Colonic mucosa (tissue), 4 donors: ENCODE results near the gene PCSK5. TPM values are rescaled to one million over a fixed set of nuclear protein-coding genes. Genes with fewer than 3 reads are reported as not detected.

ENCODE experiments used
- DNase-seq: peaks from one replicate; pipeline ENCODE4 v3.0.0-alpha.2; 2020
- H3K27ac ChIP-seq: fragments of 200-600 bp; one replicate; pipeline ENCODE4 v1.8.0; 2021
- H3K27me3 ChIP-seq: fragments of 200-600 bp; one replicate; pipeline ENCODE4 v1.8.0; 2021
- H3K36me3 ChIP-seq: fragments of 200-600 bp; one replicate; pipeline ENCODE4 v1.8.0; 2021
- H3K4me1 ChIP-seq: fragments of 200-600 bp; one replicate; pipeline ENCODE4 v1.8.0; 2021; ENCODE audit warnings: mild to moderate bottlenecking
- H3K4me3 ChIP-seq: fragments of 200-600 bp; one replicate; pipeline ENCODE4 v1.8.0; 2021
- H3K9ac ChIP-seq, 2 donors: one replicate each; pipeline ENCODE4 v1.7.0; 2013; ENCODE audit warnings: control low read depth in 2 of 2, low read depth in 2 of 2, low read length in 2 of 2
- H3K9me3 ChIP-seq: fragments of 200-600 bp; one replicate; pipeline ENCODE4 v1.8.0; 2021
- intact Hi-C: fragments of 100-400 bp; cut with DNase I; formaldehyde crosslinking; loops from one replicate; pipeline ENCODE4 v1.14.1; 2022
- total RNA-seq, 2 donors: library from RNA; stranded (reverse); fragmentation: NEBNext Ultra II Directional in 1 of 2; extraction: Animal tissue kit (Norgen Biotek cat#: 25700) in 1 of 2; gene quantifications; one replicate each; pipeline ENCODE4 v1.2.1, GENCODE V29; 2021
- TF ChIP-seq, protein P1 (sequence below): fragments of 200-600 bp; IDR thresholded peaks from one replicate; pipeline ENCODE4 v1.8.0; 2022; ENCODE audit warnings: antibody characterized with exemption, mild to moderate bottlenecking
- donor health status: healthy.
- donor health status: DM: no; HTN: no; CAD: no.
- donor health status: DM: no; HTN: no; CAD: no.

The PCSK5 gene
- total RNA-seq, 2 donors from 2014 or later: 36.7 to 55.3 TPM

DNA sequence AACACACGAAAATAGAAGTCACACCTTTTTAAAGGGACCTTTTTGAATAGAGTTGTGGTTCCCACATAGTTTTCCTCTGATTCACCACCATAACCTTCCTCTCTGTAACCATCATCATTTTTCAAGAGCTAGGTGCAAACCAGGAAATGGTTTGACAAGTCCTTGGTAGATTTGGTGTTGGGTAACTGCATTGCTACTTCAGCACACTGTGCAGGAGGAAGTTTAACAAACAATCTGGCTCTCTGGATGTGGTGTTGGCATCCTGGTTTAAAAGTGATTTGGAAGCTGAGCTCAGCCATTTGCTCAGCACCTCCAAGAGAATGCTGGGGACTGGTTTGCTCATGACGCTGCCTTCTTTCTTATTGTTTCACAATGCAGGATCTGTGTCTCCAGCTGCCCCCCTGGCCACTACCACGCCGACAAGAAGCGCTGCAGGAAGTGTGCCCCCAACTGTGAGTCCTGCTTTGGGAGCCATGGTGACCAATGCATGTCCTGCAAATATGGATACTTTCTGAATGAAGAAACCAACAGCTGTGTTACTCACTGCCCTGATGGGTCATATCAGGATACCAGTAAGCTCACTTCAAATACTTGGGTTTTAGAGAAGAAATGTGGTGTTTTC is 290.7 kb downstream of the PCSK5 start:
- Histone ChIP-seq H3K9me3 (no peaks in the 10 kb centered on the region), H3K4me1 (no peaks in the 10 kb centered on the region), H3K4me3 (no peak overlapping the region), H3K9ac (no peak overlapping the region), H3K36me3 (no peaks in the 10 kb centered on the region), H3K27me3 (no peaks in the 10 kb centered on the region), H3K27ac (no peak overlapping the region)
- intact Hi-C loops: no loop called here
- DNase-seq: no peak
- TF ChIP-seq, protein P1, sequence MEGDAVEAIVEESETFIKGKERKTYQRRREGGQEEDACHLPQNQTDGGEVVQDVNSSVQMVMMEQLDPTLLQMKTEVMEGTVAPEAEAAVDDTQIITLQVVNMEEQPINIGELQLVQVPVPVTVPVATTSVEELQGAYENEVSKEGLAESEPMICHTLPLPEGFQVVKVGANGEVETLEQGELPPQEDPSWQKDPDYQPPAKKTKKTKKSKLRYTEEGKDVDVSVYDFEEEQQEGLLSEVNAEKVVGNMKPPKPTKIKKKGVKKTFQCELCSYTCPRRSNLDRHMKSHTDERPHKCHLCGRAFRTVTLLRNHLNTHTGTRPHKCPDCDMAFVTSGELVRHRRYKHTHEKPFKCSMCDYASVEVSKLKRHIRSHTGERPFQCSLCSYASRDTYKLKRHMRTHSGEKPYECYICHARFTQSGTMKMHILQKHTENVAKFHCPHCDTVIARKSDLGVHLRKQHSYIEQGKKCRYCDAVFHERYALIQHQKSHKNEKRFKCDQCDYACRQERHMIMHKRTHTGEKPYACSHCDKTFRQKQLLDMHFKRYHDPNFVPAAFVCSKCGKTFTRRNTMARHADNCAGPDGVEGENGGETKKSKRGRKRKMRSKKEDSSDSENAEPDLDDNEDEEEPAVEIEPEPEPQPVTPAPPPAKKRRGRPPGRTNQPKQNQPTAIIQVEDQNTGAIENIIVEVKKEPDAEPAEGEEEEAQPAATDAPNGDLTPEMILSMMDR: no peak

DNA sequence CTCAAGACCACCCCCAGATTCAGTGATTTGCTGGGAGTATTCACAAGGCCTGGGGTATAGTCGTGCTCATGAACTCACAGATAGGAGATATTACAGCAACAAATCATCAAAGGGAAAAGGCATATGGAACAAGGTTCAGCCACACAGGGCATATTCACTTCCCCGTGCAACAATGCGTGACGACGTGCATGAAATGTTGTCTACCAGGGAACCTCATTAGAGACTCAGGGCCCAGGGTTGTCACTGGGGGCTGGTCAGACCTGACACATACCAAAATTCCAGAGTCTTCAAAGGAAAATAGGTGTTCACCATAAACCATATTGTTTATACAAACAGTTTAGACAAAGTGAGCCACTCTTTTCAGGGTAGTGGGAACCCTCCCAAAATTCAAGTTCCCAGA is 291.3 kb downstream of the PCSK5 start:
- intact Hi-C loops: no loop called here
- H3K9me3 ChIP-seq: no peaks in the 10 kb centered on the region
- TF ChIP-seq, protein P1: no peak
- H3K27me3 ChIP-seq: no peaks in the 10 kb centered on the region
- no peaks in the 10 kb centered on the region for H3K36me3 ChIP-seq
- H3K9ac ChIP-seq: no peak overlapping the region
- no peak overlapping the region for H3K27ac ChIP-seq
- DNase-seq: no peak
- no peak overlapping the region for H3K4me3 ChIP-seq
- H3K4me1 ChIP-seq: no peaks in the 10 kb centered on the region

DNA sequence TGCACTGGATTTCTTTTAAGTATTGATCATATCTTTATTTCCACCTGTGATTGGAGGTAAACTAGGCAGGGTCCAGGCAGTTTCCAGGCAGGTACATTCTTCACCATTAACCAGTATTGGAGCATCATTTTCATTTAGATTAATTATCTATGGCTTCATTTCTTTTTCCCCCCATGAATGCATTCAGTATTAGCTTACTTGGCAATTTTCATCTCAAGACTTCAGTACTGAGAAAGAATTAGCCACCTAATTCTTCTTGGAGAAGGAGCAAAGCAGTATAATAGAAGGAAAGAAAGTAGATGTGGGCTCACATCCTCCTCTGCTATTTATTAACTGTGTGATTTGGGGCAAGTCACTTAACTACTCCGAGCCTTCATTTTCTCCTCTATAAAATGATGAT is 295.0 kb downstream of the PCSK5 start:
- H3K36me3 ChIP-seq: no peaks in the 10 kb centered on the region
- no peaks in the 10 kb centered on the region for H3K4me1 ChIP-seq
- no peak overlapping the region for H3K9ac ChIP-seq
- H3K27me3 ChIP-seq: no peaks in the 10 kb centered on the region
- no peak overlapping the region for H3K27ac ChIP-seq
- TF ChIP-seq, protein P1: no peak
- DNase-seq: no peak
- intact Hi-C loops: no loop called here
- H3K9me3 ChIP-seq: no peaks in the 10 kb centered on the region
- no peak overlapping the region for H3K4me3 ChIP-seq

GRCh38 chr9:76188286-76188685 is 297.8 kb downstream of the PCSK5 start:
- Histone ChIP-seq H3K36me3 (no peaks in the 10 kb centered on the region), H3K9me3 (no peaks in the 10 kb centered on the region), H3K27me3 (no peaks in the 10 kb centered on the region), H3K4me1 (no peaks in the 10 kb centered on the region), H3K4me3 (no peak overlapping the region), H3K27ac (no peak overlapping the region), H3K9ac (no peak overlapping the region)
- TF ChIP-seq, protein P1: no peak
- intact Hi-C loops: no loop called here
- no peak for DNase-seq

DNA sequence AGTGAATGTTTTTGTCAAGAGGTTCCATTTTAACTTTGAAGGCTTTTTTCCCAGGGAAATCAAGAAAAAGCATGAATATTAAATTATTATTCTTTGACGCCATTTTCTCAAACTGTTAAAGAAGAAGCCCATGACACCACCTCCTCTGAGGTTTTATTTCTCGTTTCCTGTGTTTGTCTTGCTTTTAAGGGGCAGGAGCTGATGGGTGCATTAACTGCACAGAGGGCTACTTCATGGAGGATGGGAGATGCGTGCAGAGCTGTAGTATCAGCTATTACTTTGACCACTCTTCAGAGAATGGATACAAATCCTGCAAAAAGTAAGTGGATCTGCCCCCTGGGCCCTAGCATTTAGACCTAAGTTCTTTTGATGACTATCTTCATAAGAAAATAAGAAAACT is 298.4 kb downstream of the PCSK5 start:
- no peaks in the 10 kb centered on the region for H3K9me3 ChIP-seq
- no peaks in the 10 kb centered on the region for H3K4me1 ChIP-seq
- no peak overlapping the region for H3K9ac ChIP-seq
- intact Hi-C loops: no loop called here
- no peak overlapping the region for H3K27ac ChIP-seq
- H3K27me3 ChIP-seq: no peaks in the 10 kb centered on the region
- no peak overlapping the region for H3K4me3 ChIP-seq
- H3K36me3 ChIP-seq: no peaks in the 10 kb centered on the region
- TF ChIP-seq, protein P1: no peak
- no peak for DNase-seq
